Activated CD4-positive, alpha-beta T cell treated with anti-CD3 and anti-CD28 coated beads, Interleukin-2, amount 50 U/mL, for 4 hours (primary cell): ENCODE data around the gene ALG12.

Source experiments
- DNase-seq, 2 experiments: peaks; one replicate each; pipeline ENCODE4 v3.0.0-alpha.2; 2020

ALG12 gene

GRCh38 chr22:49910229-49911155 is 7.7 kb downstream of the ALG12 start:
- no peak for DNase-seq

- DNase-seq, result no peak
Measured at GRCh38 chr22:49909476-49910205, 8.6 kb downstream of the ALG12 start.

GRCh38 chr22:49907807-49908206 is 10.4 kb downstream of the ALG12 start:
- no peak for DNase-seq

- DNase-seq, result no peak
Measured at GRCh38 chr22:49906799-49907290, 11.4 kb downstream of the ALG12 start.

GRCh38 chr22:49906071-49906798 is 12.0 kb downstream of the ALG12 start:
- DNase-seq, result no peak

GRCh38 chr22:49905465-49905864 is 12.8 kb downstream of the ALG12 start:
- no peak for DNase-seq

- DNase-seq, result no peak
Measured at GRCh38 chr22:49904040-49904369, 14.2 kb downstream of the ALG12 start.

GRCh38 chr22:49903322-49904039 is 14.8 kb downstream of the ALG12 start:
- DNase-seq, result no peak

GRCh38 chr22:49901457-49901856 is 16.8 kb downstream of the ALG12 start:
- no peak for DNase-seq

GRCh38 chr22:49900441-49901230 is 17.6 kb downstream of the ALG12 start:
- DNase-seq, result no peak

GRCh38 chr22:49899530-49899929 is 18.7 kb downstream of the ALG12 start:
- DNase-seq, result no peak

GRCh38 chr22:49897015-49897684 is 21.1 kb downstream of the ALG12 start:
- no peak for DNase-seq

- no peak for DNase-seq
Measured at GRCh38 chr22:49896201-49896600, 22.0 kb downstream of the ALG12 start.

- no peak for DNase-seq
Measured at GRCh38 chr22:49894322-49895054, 23.8 kb downstream of the ALG12 start.

GRCh38 chr22:49893025-49893424 is 25.2 kb downstream of the ALG12 start:
- DNase-seq, result no peak

GRCh38 chr22:49892226-49892899 is 25.9 kb downstream of the ALG12 start:
- DNase-seq, result no peak

- DNase-seq, result no peak
Measured at GRCh38 chr22:49889071-49889470, 29.2 kb downstream of the ALG12 start.

GRCh38 chr22:49887702-49888101 is 30.5 kb downstream of the ALG12 start:
- no peak for DNase-seq

- no peak for DNase-seq
Measured at GRCh38 chr22:49887064-49887451, 31.2 kb downstream of the ALG12 start.
